Neural cell (in vitro differentiated cells): ENCODE data around the gene NPAS2. TPM values are rescaled to one million over a fixed set of nuclear protein-coding genes. Genes with fewer than 3 reads are reported as not detected.

Experiments used
- H2AFZ ChIP-seq: fragments of 200-600, 300-800 bp; sonication (generic), shearing (Covaris generic); 2 replicates; pipeline ENCODE4 v1.6.0; 2014; ENCODE audit warnings: low read depth, mild to moderate bottlenecking, antibody characterized with exemption, low read length, moderate library complexity
- H3F3A ChIP-seq: fragments of 200-600 bp; shearing (Covaris generic); 2 replicates; pipeline ENCODE4 v1.6.1; 2016; ENCODE audit warnings: mild to moderate bottlenecking, moderate library complexity, mixed read lengths, antibody characterized with exemption, low read length; ENCODE audit not compliant: insufficient read depth, poor library complexity, severe bottlenecking
- H3K27ac ChIP-seq: fragments of 200-600, 300-800 bp; sonication (generic), shearing (Covaris generic); 2 replicates; pipeline ENCODE4 v1.5.1; 2014; ENCODE audit warnings: mild to moderate bottlenecking, low read length, moderate library complexity
- H3K27me3 ChIP-seq: fragments of 300-800, 200-600 bp; sonication (generic), shearing (Covaris generic); 2 replicates; pipeline ENCODE4 v1.6.0; 2014; ENCODE audit warnings: mild to moderate bottlenecking, low read depth, low read length, moderate library complexity; ENCODE audit not compliant: insufficient read depth
- H3K36me3 ChIP-seq: fragments of 300-800, 200-600 bp; sonication (generic), shearing (Covaris generic); 2 replicates; pipeline ENCODE4 v1.5.1; 2014; ENCODE audit warnings: mild to moderate bottlenecking, antibody characterized with exemption, low read length, moderate library complexity; ENCODE audit not compliant: insufficient read depth
- H3K4me2 ChIP-seq: fragments of 300-800, 200-600 bp; sonication (generic), shearing (Covaris generic); 2 replicates; pipeline ENCODE4 v1.6.0; 2014; ENCODE audit warnings: mild to moderate bottlenecking, low read length
- H3K4me3 ChIP-seq: fragments of 300-800, 200-600 bp; sonication (generic), shearing (Covaris generic); 2 replicates; pipeline ENCODE4 v1.5.1; 2014; ENCODE audit warnings: mild to moderate bottlenecking, low read length, moderate library complexity
- H3K79me2 ChIP-seq: fragments of 200-600 bp; shearing (Covaris generic); replicated peaks from 2 replicates; pipeline ENCODE4 v1.6.0; 2014; ENCODE audit warnings: mild to moderate bottlenecking, low read length, moderate library complexity; ENCODE audit not compliant: insufficient read depth
- H3K9ac ChIP-seq: fragments of 300-800, 200-600 bp; sonication (generic), shearing (Covaris generic); 2 replicates; pipeline ENCODE4 v1.6.1; 2016; ENCODE audit warnings: mild to moderate bottlenecking, low read length, mixed read lengths
- H3K9me2 ChIP-seq: fragments of 200-600 bp; shearing (Covaris generic); 2 replicates; pipeline ENCODE4 v1.6.1; 2016; ENCODE audit warnings: mild to moderate bottlenecking, low read length, mixed read lengths; ENCODE audit not compliant: insufficient read depth
- H3K9me3 ChIP-seq: fragments of 200-600, 300-800 bp; sonication (generic), shearing (Covaris generic); 2 replicates; pipeline ENCODE4 v1.6.1; 2016; ENCODE audit warnings: mild to moderate bottlenecking, mixed run types, low read length, moderate library complexity, mixed read lengths
- H4K20me1 ChIP-seq: fragments of 200-600 bp; shearing (Covaris generic); 2 replicates; pipeline ENCODE4 v1.6.1; 2016; ENCODE audit warnings: mild to moderate bottlenecking, mixed run types; ENCODE audit not compliant: insufficient read depth
- EP300 ChIP-seq: fragments of 450-650 bp; conservative IDR thresholded peaks from 2 replicates; pipeline ENCODE4 v1.6.1; 2014; ENCODE audit warnings: antibody characterized with exemption, mild to moderate bottlenecking, moderate library complexity; ENCODE audit not compliant: poor library complexity, severe bottlenecking
- EZH2 ChIP-seq: fragments of 200-600, 300-800 bp; shearing (Covaris generic), sonication (generic); IDR thresholded peaks from 2 replicates; pipeline ENCODE4 v1.6.1; 2014; ENCODE audit warnings: antibody characterized with exemption, low read length, borderline replicate concordance, mild to moderate bottlenecking; ENCODE audit not compliant: insufficient read depth, poor library complexity, severe bottlenecking
- MXI1 ChIP-seq: fragments of 450-650 bp; conservative IDR thresholded peaks from 2 replicates; pipeline ENCODE4 v1.6.1; 2014; ENCODE audit warnings: antibody characterized with exemption, mild to moderate bottlenecking; ENCODE audit not compliant: poor library complexity, severe bottlenecking
- POLR2AphosphoS5 ChIP-seq: IDR thresholded peaks from 2 replicates; pipeline ENCODE4 v1.6.1; 2012
- RAD21 ChIP-seq: fragments of 450-650 bp; conservative IDR thresholded peaks from 2 replicates; pipeline ENCODE4 v1.6.1; 2014; ENCODE audit warnings: antibody characterized with exemption, mild to moderate bottlenecking, moderate library complexity
- SMC3 ChIP-seq: fragments of 450-650 bp; conservative IDR thresholded peaks from 2 replicates; pipeline ENCODE4 v1.6.1; 2014; ENCODE audit warnings: antibody characterized with exemption, mild to moderate bottlenecking, moderate library complexity; ENCODE audit not compliant: poor library complexity
- TAF1 ChIP-seq: IDR thresholded peaks from 2 replicates; pipeline ENCODE4 v1.6.1; 2012; ENCODE audit warnings: low read depth
- polyA plus RNA-seq: library from polyadenylated mRNA; depleted of rRNA; stranded (reverse); fragments of >200 nt; gene quantifications from 2 replicates; pipeline ENCODE4 v1.2.3, GENCODE V29; 2014
- TF ChIP-seq, protein P1 (sequence below): IDR thresholded peaks from 2 replicates; pipeline ENCODE4 v1.6.1; 2012; ENCODE audit warnings: borderline replicate concordance
- TF ChIP-seq, protein P2 (sequence below): fragments of 450-650 bp; IDR thresholded peaks from 2 replicates; pipeline ENCODE4 v1.5.1; 2014; ENCODE audit warnings: antibody characterized with exemption, mild to moderate bottlenecking, moderate library complexity; ENCODE audit not compliant: poor library complexity, severe bottlenecking

Gene NPAS2
- polyA plus RNA-seq, 1 donor from 2014 or later = 2.1 TPM

DNA sequence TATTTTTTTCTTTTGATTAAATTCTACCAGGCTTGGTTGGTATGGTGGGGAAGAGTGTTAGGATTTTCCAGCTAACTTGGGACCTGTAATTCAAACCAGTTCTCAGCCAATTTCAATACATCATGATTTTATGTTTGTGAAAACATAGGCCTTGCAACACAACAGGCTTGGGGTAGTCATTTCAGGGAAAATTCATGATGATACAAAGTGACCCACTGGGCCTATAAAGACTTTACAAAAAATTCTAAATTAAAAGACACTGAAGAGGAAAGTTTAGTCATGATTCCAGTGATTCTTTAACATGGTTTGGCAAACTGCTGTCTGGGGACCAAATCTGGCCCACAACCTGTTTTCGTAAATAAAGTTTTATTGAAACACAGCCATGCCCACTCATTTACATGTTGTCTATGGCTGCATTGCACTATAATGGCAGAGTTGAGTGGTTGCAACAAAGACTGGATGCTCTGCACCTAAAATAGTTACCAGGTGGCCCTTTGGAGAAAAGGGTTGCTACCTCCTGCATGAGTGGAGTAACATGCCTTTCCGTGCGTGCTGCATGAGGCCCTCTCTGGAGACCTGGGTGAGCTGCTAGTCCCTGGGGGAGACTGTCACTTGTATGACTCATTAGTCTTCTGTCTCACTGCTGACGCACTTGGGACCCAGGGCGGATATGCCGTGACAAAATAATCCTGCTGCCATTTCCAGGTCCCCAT lies 73.6 kb downstream of the NPAS2 start:
- no peaks in the 10 kb centered on the region for H3K27me3 ChIP-seq
- no peaks in the 10 kb centered on the region for H3K36me3 ChIP-seq
- H2AFZ ChIP-seq = no peak overlapping the region
- H3K9ac ChIP-seq = no peak overlapping the region
- H4K20me1 ChIP-seq = no peaks in the 10 kb centered on the region
- no peak overlapping the region for H3K4me3 ChIP-seq
- no peak overlapping the region for H3K27ac ChIP-seq
- H3F3A ChIP-seq = no peaks in the 10 kb centered on the region
- TF ChIP-seq RAD21 (no peak), TAF1 (no peak), EP300 (no peak), EZH2 (no peak), POLR2AphosphoS5 (no peak), SMC3 (no peak), MXI1 (no peak)
- TF ChIP-seq, protein P1, sequence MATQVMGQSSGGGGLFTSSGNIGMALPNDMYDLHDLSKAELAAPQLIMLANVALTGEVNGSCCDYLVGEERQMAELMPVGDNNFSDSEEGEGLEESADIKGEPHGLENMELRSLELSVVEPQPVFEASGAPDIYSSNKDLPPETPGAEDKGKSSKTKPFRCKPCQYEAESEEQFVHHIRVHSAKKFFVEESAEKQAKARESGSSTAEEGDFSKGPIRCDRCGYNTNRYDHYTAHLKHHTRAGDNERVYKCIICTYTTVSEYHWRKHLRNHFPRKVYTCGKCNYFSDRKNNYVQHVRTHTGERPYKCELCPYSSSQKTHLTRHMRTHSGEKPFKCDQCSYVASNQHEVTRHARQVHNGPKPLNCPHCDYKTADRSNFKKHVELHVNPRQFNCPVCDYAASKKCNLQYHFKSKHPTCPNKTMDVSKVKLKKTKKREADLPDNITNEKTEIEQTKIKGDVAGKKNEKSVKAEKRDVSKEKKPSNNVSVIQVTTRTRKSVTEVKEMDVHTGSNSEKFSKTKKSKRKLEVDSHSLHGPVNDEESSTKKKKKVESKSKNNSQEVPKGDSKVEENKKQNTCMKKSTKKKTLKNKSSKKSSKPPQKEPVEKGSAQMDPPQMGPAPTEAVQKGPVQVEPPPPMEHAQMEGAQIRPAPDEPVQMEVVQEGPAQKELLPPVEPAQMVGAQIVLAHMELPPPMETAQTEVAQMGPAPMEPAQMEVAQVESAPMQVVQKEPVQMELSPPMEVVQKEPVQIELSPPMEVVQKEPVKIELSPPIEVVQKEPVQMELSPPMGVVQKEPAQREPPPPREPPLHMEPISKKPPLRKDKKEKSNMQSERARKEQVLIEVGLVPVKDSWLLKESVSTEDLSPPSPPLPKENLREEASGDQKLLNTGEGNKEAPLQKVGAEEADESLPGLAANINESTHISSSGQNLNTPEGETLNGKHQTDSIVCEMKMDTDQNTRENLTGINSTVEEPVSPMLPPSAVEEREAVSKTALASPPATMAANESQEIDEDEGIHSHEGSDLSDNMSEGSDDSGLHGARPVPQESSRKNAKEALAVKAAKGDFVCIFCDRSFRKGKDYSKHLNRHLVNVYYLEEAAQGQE = no peak
- no peaks in the 10 kb centered on the region for H3K79me2 ChIP-seq
- H3K9me2 ChIP-seq = no peaks in the 10 kb centered on the region
- H3K9me3 ChIP-seq = no peaks in the 10 kb centered on the region
- H3K4me2 ChIP-seq = no peak overlapping the region

DNA sequence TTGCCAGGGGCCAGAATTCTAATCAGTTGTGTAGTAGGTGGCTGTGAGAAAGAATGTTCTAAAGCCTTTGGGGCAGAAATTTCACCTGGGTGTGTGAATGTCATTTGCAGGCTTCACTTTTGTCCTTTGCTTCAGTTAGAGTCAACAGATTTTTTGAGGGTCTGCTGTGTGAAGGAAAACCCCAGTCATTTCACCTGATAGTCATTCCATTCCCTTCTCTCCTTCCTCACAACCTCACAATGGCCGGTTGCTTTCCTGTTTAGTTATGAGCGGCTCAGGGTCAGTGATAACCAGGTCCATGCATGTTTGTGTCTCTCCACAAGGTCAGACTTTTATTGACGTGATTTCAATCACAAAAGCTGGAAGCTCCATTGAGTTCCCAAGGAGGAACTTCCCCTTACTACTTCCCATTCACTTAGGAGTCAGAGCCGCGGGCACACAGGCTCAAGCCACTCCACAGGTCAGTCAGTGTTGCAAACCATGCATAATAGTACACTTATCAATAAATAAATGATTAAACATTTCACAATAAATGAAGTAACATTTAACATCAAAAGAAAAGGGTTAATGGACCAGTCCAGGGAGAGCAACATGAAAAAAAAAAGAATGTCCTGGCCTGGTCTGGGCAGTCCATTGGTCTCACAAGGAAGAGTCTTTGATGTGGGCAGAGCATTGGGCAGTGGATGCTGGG lies 74.3 kb downstream of the NPAS2 start:
- no peak overlapping the region for H3K9ac ChIP-seq
- H3K4me3 ChIP-seq = no peak overlapping the region
- no peak overlapping the region for H2AFZ ChIP-seq
- no peaks in the 10 kb centered on the region for H3K79me2 ChIP-seq
- no peaks in the 10 kb centered on the region for H3K36me3 ChIP-seq
- H3K4me2 ChIP-seq = no peak overlapping the region
- H4K20me1 ChIP-seq = no peaks in the 10 kb centered on the region
- TF ChIP-seq SMC3 (no peak), RAD21 (no peak), TAF1 (no peak), MXI1 (no peak), EP300 (no peak), POLR2AphosphoS5 (no peak), EZH2 (no peak)
- TF ChIP-seq, protein P2, sequence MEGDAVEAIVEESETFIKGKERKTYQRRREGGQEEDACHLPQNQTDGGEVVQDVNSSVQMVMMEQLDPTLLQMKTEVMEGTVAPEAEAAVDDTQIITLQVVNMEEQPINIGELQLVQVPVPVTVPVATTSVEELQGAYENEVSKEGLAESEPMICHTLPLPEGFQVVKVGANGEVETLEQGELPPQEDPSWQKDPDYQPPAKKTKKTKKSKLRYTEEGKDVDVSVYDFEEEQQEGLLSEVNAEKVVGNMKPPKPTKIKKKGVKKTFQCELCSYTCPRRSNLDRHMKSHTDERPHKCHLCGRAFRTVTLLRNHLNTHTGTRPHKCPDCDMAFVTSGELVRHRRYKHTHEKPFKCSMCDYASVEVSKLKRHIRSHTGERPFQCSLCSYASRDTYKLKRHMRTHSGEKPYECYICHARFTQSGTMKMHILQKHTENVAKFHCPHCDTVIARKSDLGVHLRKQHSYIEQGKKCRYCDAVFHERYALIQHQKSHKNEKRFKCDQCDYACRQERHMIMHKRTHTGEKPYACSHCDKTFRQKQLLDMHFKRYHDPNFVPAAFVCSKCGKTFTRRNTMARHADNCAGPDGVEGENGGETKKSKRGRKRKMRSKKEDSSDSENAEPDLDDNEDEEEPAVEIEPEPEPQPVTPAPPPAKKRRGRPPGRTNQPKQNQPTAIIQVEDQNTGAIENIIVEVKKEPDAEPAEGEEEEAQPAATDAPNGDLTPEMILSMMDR = no peak
- TF ChIP-seq, protein P1 = no peak
- no peaks in the 10 kb centered on the region for H3K27me3 ChIP-seq
- no peaks in the 10 kb centered on the region for H3F3A ChIP-seq
- H3K9me2 ChIP-seq = no peaks in the 10 kb centered on the region
- H3K9me3 ChIP-seq = no peaks in the 10 kb centered on the region
- no peak overlapping the region for H3K27ac ChIP-seq
